Measurements from ENCODE around the gene CDPF1. TPM values are rescaled to one million over a fixed set of nuclear protein-coding genes. Genes with fewer than 3 reads are reported as not detected.

Gene CDPF1
- total and polyA plus RNA-seq, 2 experiments from 2014 or later: 12.9 to 14.7 TPM

DNA sequence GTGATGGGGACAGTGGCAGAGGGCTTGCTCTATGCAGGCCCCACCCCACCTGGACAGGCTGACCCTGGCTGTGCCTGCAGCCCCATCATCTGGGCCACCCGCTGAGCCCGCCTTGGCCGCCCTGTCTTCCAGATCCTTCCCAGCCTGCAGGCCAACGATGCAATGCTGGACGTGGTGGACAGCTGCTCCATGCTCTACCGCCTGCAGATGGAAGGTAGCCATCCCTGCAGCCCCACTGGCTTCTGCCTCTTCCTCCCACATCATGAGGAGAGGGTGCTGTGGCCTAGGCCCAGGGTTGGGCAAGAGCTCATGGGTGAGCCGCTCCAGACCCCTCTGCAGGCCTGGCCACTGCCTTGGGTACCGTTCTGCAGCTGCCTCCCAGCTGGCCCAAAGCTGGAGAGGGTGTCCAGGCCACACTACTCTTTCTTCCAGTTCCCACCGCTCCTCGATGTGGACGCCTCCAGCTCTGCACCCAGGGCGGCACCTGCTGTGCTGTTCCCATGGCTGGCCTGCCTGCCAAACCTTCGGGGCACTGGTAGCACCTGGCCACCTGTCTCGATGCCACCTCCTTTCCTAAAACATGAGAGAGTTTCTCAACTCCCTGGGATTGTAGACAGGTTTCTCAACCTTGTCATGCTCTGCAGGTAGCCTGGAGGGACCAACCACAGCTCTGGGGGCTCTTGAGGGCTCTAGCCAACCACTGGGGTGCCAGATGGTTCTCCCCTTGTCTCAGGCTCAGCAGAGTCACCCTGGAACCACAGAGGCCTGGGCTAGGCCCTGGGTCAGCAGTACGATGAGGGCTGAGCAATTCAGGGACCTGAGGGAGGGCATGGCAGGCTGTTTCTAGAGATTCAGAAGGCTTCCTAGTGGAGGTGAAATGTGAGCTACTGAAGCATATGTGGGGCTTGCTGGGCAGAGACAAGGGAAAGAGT lies 37.1 kb upstream of the CDPF1 start:
- H3K36me3 ChIP-seq (ENCODE audit: low read depth): peaks cover 18% of the 10 kb centered on the region; the same call in 1 of the 2 replicates
- TF ChIP-seq EZH2 (IDR thresholded peaks at IDR 0.05; ENCODE audit: insufficient read depth, poor library complexity, severe bottlenecking) (no peak), EZH2phosphoT487 (IDR thresholded peaks at IDR 0.05; ENCODE audit: insufficient read depth, low read depth) (no peak)
- H3K9ac ChIP-seq: no peak overlapping the region
- no peak overlapping the region for H3K4me3 ChIP-seq
- H2AFZ ChIP-seq: no peak overlapping the region
- in situ Hi-C loops (cut with MboI): no loop called here
- no peaks in the 10 kb centered on the region for H3K9me3 ChIP-seq (ENCODE audit: low read depth)
- H3K4me1 ChIP-seq (ENCODE audit: insufficient read depth): no peaks in the 10 kb centered on the region
- no peak overlapping the region for H3K4me2 ChIP-seq (ENCODE audit: unreplicated experiment)
- no peaks in the 10 kb centered on the region for H3K79me2 ChIP-seq (ENCODE audit: insufficient read depth)
- H3K27ac ChIP-seq: no peak overlapping the region
- H3K9me2 ChIP-seq (ENCODE audit: insufficient read depth): no peaks in the 10 kb centered on the region
- no peaks in the 10 kb centered on the region for H3K27me3 ChIP-seq (replicated peaks; ENCODE audit: insufficient read depth)
- H3F3A ChIP-seq (ENCODE audit: insufficient read depth): no peaks in the 10 kb centered on the region
- WGBS, 2 experiments (ENCODE audit: low coverage in 1 of 2, low lambda C conversion rate in 2 of 2, missing lambda C conversion rate in 2 of 2): 93 to 94% methylated on average over 15 of the region's 15 CpGs
- no peak for DNase-seq
- H4K20me1 ChIP-seq (ENCODE audit: insufficient read depth): no peaks in the 10 kb centered on the region

DNA sequence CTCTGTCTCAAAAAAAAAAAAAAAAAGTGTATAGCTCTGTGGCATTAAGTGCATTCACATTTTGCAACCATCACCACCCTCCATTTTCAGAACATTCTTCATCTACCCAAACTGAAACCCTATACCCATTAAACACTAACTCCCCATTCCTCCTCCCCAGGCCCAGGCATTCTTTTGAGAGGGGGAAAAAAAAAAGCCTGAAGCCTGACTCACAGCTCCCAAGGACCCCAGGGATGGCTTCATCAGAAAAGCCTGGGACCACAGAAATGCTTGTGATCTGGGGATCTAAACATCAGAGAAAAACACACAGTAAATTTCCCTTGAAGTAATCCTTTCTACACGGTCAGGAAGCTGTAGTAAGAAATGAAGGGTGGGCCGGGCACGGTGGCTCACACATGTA lies 35.9 kb upstream of the CDPF1 start:
- H3K4me1 ChIP-seq (ENCODE audit: insufficient read depth): no peaks in the 10 kb centered on the region
- 97% methylated on average over 3 of the region's 3 CpGs for WGBS, 2 experiments (ENCODE audit: low coverage in 1 of 2, low lambda C conversion rate in 2 of 2, missing lambda C conversion rate in 2 of 2)
- H3K79me2 ChIP-seq (ENCODE audit: insufficient read depth): no peaks in the 10 kb centered on the region
- no peaks in the 10 kb centered on the region for H3K9me2 ChIP-seq (ENCODE audit: insufficient read depth)
- H3K9ac ChIP-seq: no peak overlapping the region
- no peak overlapping the region for H3K4me2 ChIP-seq (ENCODE audit: unreplicated experiment)
- H3F3A ChIP-seq (ENCODE audit: insufficient read depth): no peaks in the 10 kb centered on the region
- no peaks in the 10 kb centered on the region for H4K20me1 ChIP-seq (ENCODE audit: insufficient read depth)
- H3K27me3 ChIP-seq (replicated peaks; ENCODE audit: insufficient read depth): no peaks in the 10 kb centered on the region
- H3K4me3 ChIP-seq: no peak overlapping the region
- no peak for DNase-seq
- H3K36me3 ChIP-seq (ENCODE audit: low read depth): peaks cover 15% of the 10 kb centered on the region; the same call in 1 of the 2 replicates
- TF ChIP-seq EZH2 (IDR thresholded peaks at IDR 0.05; ENCODE audit: insufficient read depth, poor library complexity, severe bottlenecking) (no peak), EZH2phosphoT487 (IDR thresholded peaks at IDR 0.05; ENCODE audit: insufficient read depth, low read depth) (no peak)
- H2AFZ ChIP-seq: no peak overlapping the region
- H3K9me3 ChIP-seq (ENCODE audit: low read depth): no peaks in the 10 kb centered on the region
- no peak overlapping the region for H3K27ac ChIP-seq
- in situ Hi-C loops (cut with MboI): no loop called here

DNA sequence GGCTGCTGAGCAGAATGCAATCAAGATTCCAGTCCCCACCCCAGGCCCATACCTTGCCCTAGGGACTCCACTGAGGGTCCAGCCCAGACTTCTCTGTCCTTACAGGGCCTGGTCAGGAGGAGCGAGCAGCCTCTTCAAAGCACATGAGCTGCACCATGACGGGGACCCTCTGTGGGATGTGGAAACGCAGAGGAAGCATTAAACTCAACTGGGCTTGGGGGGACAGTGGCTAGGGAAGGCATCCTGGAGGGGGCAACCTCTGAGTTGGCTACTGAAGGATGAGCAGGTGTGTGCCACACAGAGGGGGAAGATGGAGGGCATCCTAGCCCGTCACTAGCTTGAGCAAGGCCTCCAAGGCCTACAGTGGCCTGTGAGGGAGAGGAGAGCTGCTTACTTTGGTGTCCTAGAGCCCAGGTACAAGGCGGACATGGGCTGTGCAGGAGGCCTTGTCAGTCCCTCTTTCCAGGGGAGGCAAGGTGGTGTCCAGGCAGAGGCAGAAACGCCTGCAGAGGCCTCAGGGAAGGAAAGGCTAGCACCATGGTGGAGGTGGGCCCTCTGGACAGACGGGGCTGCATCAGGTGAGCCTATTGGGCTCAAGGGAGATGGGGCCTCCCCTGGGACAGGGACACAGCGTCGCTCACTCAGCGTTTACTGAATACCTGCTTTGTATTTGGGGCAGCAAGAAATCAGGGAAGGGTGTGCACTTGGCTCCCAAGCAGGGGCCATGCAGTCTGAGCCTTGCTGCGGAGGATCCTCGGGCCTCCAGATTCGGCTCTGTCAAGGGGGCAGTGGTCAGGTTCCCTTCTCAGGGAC lies 32.0 kb upstream of the CDPF1 start:
- Histone ChIP-seq H2AFZ (no peak overlapping the region), H3K27ac (no peak overlapping the region), H4K20me1 (ENCODE audit: insufficient read depth) (no peaks in the 10 kb centered on the region), H3K27me3 (replicated peaks; ENCODE audit: insufficient read depth) (no peaks in the 10 kb centered on the region), H3K79me2 (ENCODE audit: insufficient read depth) (no peaks in the 10 kb centered on the region), H3K4me2 (ENCODE audit: unreplicated experiment) (no peak overlapping the region), H3K36me3 (ENCODE audit: low read depth) (peaks cover 15% of the 10 kb centered on the region; the same call in 1 of the 2 replicates), H3K4me3 (no peak overlapping the region), H3K9me2 (ENCODE audit: insufficient read depth) (no peaks in the 10 kb centered on the region), H3F3A (ENCODE audit: insufficient read depth) (no peaks in the 10 kb centered on the region), H3K4me1 (ENCODE audit: insufficient read depth) (no peaks in the 10 kb centered on the region), H3K9ac (no peak overlapping the region), H3K9me3 (ENCODE audit: low read depth) (no peaks in the 10 kb centered on the region)
- in situ Hi-C loops (cut with MboI): no loop called here
- WGBS, 2 experiments (ENCODE audit: low coverage in 1 of 2, low lambda C conversion rate in 2 of 2, missing lambda C conversion rate in 2 of 2): 96 to 97% methylated on average over 13 of the region's 13 CpGs
- no peak for DNase-seq
- TF ChIP-seq EZH2phosphoT487 (IDR thresholded peaks at IDR 0.05; ENCODE audit: insufficient read depth, low read depth) (no peak), EZH2 (IDR thresholded peaks at IDR 0.05; ENCODE audit: insufficient read depth, poor library complexity, severe bottlenecking) (no peak)

DNA sequence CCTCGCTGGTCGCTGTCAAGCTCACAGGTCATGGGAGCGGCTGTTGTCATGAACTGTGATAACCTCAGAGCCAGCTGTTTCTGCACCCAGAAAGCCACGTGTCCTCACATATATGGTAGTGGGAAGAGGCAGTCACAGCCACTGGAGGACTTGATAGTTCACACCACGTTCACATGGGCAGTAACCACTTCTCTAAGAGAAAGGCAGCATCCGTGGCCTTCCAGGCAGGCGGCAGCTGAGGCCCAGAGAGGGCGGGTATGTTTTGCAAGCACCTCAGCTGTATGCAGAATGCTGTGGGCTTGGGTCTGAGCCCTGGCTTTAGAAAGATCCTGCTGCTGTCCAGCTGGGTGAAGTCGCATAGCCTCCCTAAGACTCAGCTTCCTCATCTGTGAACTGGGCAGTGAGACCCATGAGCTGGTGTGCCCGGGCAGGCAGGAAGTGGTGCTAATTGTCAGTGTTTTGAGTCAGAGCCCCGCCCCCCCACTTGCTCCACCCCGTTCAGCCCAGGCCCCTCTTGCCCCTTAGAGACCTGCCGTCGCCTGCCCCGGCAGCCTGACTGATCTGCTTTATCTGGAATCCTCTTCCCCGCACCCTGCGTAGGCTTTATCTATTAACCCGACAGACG lies 31.0 kb upstream of the CDPF1 start:
- Histone ChIP-seq H3K4me3 (no peak overlapping the region), H3F3A (ENCODE audit: insufficient read depth) (no peaks in the 10 kb centered on the region), H4K20me1 (ENCODE audit: insufficient read depth) (no peaks in the 10 kb centered on the region), H3K9me3 (ENCODE audit: low read depth) (no peaks in the 10 kb centered on the region), H2AFZ (no peak overlapping the region), H3K4me2 (ENCODE audit: unreplicated experiment) (no peak overlapping the region), H3K9ac (no peak overlapping the region), H3K27ac (no peak overlapping the region), H3K4me1 (ENCODE audit: insufficient read depth) (no peaks in the 10 kb centered on the region), H3K27me3 (replicated peaks; ENCODE audit: insufficient read depth) (no peaks in the 10 kb centered on the region), H3K79me2 (ENCODE audit: insufficient read depth) (no peaks in the 10 kb centered on the region), H3K36me3 (ENCODE audit: low read depth) (peaks cover 19% of the 10 kb centered on the region; the same call in 1 of the 2 replicates), H3K9me2 (ENCODE audit: insufficient read depth) (no peaks in the 10 kb centered on the region)
- WGBS, 2 experiments (ENCODE audit: low coverage in 1 of 2, low lambda C conversion rate in 2 of 2, missing lambda C conversion rate in 2 of 2): 90 to 94% methylated on average over 18 to 19 of the region's 19 CpGs
- in situ Hi-C loops (cut with MboI): no loop called here
- no peak for TF ChIP-seq EZH2phosphoT487 (IDR thresholded peaks at IDR 0.05; ENCODE audit: insufficient read depth, low read depth)
- TF ChIP-seq EZH2 (IDR thresholded peaks at IDR 0.05; ENCODE audit: insufficient read depth, poor library complexity, severe bottlenecking): no peak
- no peak for DNase-seq

Data from GM23248 (cell line).